Inferior parietal cortex (tissue), 1 donor: ENCODE measurements around the gene CRIP1.

Experiments
- DNase-seq: peaks from one replicate; pipeline ENCODE4 v3.0.0-alpha.2; 2016; ENCODE audit errors: extremely low spot score

The CRIP1 gene

GRCh38 chr14:105480199-105480746 lies 6.4 kb upstream of the CRIP1 start:
- no peak for DNase-seq

DNA sequence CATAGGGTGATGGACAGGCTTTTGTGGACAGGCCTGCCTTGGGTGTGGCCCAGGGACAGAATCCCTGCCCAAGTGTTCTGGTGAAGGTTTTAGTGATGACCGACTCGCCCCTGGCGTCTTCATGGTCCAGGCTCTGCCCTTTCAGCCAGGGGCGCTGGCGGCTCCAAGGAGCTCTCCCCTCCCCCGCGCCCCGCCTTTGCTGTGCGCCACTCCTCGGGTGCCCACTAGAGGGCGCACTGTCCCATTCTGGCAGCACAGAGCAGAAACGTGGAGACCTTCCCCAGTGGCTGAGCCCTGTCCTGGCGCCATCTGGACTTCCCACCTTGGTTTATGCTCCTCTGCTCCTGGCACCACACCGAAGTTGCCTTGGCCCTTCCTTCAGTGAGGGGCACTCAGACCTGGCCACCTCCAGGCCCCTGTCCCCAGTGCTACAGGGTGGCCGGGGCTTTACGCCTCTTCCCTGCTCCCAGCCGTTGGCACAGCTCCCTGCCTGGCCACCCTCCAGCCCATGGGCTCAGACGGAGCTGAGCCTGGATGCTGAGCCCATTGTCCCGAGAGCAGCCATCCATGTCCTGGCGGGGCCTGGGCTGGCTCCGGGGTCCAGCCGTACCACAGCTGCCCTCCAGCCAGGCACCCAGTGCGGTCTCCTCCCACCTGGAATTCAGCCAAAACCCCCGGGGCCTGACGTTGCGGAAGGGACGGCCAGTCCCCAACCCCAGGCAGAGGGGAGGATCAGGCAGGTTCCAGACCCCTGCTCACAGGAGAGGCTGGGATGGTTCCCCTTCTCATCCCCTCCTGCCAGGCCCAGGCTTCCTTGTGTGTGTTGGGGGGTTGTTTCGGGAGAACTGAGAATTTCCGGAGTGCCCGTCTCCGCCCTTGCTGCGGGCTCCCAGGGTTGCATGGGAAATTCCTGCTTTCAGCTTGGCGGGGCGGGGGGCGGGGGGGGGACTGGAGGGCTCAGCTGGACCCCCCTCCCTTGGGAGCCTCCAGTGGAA lies 5.6 kb upstream of the CRIP1 start:
- DNase-seq: peak; percentile 85

DNA sequence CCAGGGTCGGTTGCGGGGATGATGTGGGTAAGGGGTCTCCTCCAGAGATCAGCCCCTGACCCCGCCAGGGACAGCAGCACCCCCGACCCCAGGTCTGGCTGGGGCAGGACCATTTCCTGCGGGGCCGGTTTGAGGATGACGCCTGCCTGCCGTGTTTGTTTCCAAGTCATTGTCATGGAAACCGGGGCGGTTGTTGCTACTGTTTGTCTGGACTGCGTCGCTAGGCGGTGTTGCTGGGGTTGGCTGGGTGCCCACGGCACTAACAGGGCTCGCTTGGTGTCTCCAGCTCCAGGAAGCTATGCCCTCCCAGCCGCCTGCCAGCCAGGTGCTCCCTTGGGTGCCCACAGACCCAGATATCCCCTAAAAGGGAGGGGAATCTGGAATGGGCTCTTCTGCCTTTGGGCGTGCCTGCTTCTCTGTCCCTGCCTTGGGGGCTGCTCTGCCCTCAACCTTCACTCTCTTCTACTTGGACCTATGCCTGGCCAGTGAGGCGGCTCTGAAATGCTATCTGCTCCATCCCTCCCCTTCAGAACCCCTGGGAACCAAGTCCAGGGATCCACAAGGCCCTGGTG lies 4.7 kb upstream of the CRIP1 start:
- peak; percentile 75 for DNase-seq

DNA sequence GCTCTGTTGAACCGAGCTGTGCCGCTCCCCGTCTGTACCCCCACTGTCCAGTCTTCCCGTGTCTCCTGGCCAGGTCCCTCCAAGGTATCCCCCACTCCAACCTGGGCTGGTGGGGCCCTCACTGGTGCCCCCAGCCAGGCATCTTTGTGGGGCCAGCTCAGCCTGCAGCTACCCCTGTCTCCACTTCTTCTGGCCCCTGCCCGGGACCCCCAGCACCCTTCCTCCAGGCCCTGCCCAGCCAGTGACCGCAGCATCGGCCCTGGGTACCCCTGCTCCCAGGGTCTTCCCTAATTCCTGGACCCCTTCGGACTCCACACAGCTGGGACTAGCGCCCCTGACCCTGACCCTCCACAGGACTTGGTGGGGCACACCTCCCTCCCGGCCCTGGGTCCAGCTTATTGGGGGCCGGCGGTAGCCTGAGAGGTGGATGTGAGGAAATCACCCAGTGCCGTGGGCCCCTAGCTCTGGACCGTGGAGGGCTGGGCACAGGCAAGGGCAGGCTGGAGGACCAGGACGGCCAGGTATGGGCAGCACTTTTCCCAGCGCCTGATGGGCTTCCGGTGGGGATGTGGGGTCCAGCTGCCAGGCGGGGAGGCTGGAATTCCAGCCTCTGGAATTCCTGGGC lies 4.1 kb upstream of the CRIP1 start:
- no peak for DNase-seq

GRCh38 chr14:105483300-105484068 lies 3.2 kb upstream of the CRIP1 start:
- DNase-seq: no peak

- DNase-seq: no peak
These were observed 2.4 kb upstream of the CRIP1 start for GRCh38 chr14:105484069-105484996.

- no peak for DNase-seq
These were observed 1.7 kb upstream of the CRIP1 start for GRCh38 chr14:105484997-105485393.

- DNase-seq: no peak
These were observed 935 bp upstream of the CRIP1 start for GRCh38 chr14:105485739-105486162.

- DNase-seq: no peak
These were observed 325 bp downstream of the CRIP1 start for GRCh38 chr14:105486974-105487448.

DNA sequence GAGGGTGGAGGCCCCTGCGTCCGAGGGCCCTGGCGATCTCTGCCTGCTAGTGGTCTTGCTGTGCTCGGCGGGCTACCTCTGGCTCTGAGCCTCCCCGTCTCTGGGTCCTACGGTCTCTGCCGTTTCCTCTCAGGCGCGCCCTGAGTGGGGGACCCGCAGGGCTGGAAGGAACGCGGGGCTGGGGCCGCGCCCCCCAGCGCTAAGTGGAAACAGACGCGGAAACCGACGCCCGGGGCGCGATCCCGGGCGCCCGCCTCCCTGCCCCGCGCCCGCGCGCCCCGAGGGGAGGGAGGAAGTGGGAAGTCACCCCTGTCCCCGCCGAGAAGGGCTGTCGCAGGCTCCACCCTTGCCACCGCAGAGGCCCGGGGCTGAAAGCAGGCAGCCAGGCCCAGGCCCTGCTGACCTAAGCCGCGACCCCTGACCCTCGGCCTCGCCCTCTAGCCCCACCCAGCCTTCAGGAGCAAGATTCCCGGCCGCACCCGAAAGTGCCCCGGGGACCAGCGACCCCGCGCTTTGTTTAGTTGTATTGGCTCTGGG lies 831 bp downstream of the CRIP1 start:
- no peak for DNase-seq

- no peak for DNase-seq
These were observed 1.5 kb downstream of the CRIP1 start for GRCh38 chr14:105487986-105488777.

DNA sequence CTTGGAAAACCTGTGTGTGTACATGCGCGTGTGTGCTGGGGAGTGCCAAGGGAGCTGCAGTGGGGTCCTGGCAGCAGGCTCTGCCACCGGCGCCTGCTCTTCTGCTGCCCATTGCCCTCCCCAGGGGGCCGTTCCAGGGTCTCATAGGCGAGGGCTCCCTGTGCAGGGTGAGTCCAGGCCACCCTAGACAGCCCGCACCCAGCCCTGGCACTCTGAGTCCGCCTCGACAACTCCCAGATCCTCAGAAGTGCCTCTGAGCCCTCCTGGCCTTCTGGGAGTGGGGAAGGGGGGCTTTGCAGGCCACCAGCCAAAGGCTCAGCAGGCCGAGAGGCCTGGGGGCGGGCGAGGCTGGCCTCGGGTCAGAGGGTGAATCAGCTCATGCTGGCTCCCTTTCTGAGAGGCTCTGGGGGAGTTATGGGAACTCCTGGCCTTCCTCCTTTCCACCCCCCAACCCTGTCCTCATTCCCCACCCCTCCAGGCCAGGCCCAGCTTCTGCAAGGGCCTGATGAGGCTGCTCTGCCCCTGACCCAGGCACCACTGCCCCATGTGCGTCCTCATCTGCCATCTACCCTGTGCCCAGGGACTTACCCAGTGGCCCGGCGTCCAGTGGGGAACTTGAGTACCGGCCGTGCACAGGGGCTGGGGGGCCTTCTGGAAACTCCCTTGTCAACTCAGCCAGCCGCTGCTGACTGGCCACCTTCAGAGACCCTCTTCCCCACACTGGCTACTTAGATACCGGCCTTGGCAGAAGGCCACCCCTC lies 2.3 kb downstream of the CRIP1 start:
- no peak for DNase-seq

- peak; percentile 78 for DNase-seq
These were observed 3.0 kb downstream of the CRIP1 start for GRCh38 chr14:105489542-105490266.

- DNase-seq: no peak
These were observed 3.5 kb downstream of the CRIP1 start for GRCh38 chr14:105490267-105490571.

DNA sequence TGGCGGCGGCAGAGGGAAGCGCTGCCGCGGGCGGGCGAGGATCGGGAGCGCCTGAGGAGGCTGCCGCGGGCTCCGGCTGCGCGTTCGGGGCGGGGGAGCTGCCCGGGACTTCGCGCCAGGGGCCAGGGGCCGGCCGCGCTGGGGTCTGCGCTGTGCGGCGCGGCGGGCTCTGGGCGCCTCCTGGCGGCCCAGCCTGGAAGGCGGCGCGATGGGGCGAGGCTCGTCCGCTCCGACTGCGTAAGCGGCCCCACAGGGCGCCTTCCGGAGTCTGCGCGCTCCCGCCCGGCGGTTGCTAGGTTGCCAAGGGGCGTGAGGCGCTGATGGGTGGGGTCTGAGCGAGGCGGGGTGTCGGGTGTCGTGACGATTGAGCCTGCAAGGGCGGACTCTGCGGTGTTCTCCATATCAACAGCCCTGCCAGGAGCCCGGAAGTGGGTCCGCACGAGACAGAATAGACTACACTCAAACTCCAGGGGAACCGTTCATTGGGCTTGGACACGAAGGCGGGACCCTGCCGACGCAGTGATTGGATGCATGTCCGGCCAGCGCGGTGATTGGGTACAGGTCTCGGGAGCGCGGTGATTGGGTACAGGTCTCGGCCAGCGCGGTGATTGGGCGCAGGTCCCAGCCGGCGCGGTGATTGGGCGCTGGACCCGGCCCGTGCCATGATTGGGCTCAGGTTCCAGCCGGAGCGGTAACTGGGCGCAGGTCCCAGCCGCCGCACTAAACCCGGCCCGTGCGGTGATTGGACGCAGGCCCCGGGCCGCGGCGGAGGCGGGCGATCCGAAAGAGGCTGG lies 4.1 kb downstream of the CRIP1 start, which contains the start of gene TEDC1:
TEDC1 (plus strand) TSS at position 675 of the 794 bp plus-strand sequence. CDS start 130 bp downstream, outside the sequence.
- DNase-seq: peak; percentile 99

DNA sequence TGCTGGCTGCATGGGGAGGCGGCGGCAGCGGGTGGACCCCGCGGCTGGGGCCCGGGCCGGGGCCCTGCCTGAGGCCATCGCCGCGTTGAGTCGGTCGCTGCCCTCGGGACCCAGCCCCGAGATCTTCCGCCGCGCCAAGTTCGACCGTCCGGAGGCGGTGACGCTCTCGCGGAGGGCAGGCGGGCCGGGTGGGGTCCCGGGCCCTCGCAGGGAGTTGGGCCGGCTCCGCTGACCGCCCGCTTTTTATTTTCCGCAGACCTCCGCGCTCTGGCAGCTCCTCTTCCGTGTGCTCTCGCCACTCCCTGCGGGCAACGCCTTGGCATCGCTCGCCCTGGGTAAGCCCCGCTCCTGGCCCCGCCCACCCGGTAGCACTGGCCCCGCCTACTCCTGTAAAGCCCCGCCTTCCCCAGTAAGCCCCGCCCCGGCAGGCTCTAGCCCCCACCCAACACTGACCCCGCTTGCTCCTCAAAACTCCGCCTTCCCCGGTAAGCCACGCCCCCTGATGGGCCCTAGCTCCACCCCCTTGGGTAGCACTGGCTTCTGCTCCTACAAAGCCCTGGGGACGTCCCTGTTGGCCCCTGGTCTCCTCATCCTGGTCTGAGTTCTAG lies 4.8 kb downstream of the CRIP1 start:
- DNase-seq: no peak
